ENCODE data around the gene PDE1A.

Gene PDE1A

GRCh38 chr2:182142062-182142461 lies 284.8 kb downstream of the PDE1A start:
- DNase-seq (ENCODE audit: low read depth, low spot score) = no peak
- in situ Hi-C loops (cut with HindIII; ENCODE audit: low sequenced_read_pairs) = no loop called here
- no peak overlapping the region for H3K4me3 ChIP-seq (ENCODE audit: low read depth, low read length)
- TF ChIP-seq, protein P1, sequence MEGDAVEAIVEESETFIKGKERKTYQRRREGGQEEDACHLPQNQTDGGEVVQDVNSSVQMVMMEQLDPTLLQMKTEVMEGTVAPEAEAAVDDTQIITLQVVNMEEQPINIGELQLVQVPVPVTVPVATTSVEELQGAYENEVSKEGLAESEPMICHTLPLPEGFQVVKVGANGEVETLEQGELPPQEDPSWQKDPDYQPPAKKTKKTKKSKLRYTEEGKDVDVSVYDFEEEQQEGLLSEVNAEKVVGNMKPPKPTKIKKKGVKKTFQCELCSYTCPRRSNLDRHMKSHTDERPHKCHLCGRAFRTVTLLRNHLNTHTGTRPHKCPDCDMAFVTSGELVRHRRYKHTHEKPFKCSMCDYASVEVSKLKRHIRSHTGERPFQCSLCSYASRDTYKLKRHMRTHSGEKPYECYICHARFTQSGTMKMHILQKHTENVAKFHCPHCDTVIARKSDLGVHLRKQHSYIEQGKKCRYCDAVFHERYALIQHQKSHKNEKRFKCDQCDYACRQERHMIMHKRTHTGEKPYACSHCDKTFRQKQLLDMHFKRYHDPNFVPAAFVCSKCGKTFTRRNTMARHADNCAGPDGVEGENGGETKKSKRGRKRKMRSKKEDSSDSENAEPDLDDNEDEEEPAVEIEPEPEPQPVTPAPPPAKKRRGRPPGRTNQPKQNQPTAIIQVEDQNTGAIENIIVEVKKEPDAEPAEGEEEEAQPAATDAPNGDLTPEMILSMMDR (IDR thresholded peaks at IDR 0.05; ENCODE audit: low read depth, low read length) = no peak

DNA sequence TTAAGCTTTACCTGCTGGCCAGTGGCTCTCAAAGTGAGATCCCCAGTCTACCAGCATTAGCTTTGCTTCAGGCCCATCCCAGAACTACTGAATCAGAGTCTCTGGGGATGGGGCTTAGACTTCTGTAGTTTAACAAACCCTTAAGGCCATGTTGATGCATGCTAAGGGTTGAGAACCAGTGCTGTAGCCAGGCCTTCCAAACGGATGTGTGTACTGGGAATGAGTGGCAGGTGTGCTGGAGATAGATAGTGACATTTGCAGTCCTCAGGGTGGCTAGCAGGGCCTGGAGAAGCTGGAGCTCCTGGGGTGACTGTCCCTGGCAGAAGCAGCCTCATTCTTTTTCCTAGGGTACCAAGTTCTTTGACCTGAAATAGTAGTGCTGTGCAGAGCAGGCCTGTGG lies 292.6 kb downstream of the PDE1A start:
- DNase-seq (ENCODE audit: low read depth, low spot score) = no peak
- TF ChIP-seq, protein P1 (IDR thresholded peaks at IDR 0.05; ENCODE audit: low read depth, low read length) = no peak
- in situ Hi-C loops (cut with HindIII; ENCODE audit: low sequenced_read_pairs) = no loop called here
- no peak overlapping the region for H3K4me3 ChIP-seq (ENCODE audit: low read depth, low read length)

DNA sequence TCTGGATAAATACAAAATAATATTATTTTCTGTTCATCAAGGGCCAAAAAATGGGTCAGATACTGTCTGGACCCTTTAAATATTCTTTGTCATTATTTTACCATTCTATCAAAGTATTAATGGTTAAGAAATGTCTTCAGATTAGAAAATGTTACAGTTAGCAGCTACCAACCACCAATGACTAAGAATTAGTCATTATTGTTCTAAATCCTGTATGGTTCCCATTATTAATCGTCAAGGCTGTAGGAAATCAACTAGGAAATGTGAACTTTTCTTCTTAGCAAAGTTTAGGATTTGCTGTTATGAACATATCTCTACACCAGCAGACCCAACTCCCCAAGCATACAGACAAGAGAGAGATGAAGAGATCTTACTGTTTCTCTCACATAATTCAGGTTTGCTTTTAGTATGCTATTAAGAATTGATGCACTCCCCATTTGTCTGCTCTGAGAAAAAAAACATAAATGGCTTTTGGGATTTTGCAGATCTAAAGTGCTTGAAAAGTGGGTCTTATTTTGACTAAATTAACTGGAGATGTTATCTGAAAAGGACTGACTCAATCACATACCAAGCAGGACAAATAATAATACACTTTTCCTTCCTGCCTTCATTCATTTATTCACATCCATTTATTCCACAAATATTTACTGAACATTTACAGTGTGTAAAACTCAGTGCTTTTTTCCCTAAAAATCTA lies 293.5 kb downstream of the PDE1A start:
- no peak overlapping the region for H3K4me3 ChIP-seq (ENCODE audit: low read depth, low read length)
- in situ Hi-C loops (cut with HindIII; ENCODE audit: low sequenced_read_pairs) = no loop called here
- TF ChIP-seq, protein P1 (IDR thresholded peaks at IDR 0.05; ENCODE audit: low read depth, low read length) = no peak
- DNase-seq (ENCODE audit: low read depth, low spot score) = peak; percentile 54

DNA sequence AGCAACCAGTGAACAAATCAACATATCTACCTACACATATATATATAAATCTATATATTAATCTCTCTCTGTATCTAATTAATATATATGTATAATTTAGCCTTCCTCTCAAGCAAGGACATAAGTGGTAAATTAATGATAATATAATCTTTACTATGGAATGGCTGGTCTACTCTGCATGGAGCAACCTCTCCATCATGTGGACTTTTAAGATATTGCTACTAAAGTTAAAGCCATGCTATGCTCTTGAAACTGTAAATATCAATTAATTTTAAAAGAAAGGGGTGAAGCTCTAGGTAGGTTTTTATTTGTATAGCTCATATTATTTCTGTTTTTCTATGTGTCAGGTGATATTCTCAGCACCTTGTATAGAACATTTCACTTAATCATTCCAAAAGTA lies 294.2 kb downstream of the PDE1A start:
- in situ Hi-C loops (cut with HindIII; ENCODE audit: low sequenced_read_pairs) = no loop called here
- TF ChIP-seq, protein P1 (IDR thresholded peaks at IDR 0.05; ENCODE audit: low read depth, low read length) = peak; percentile 37
- H3K4me3 ChIP-seq (ENCODE audit: low read depth, low read length) = no peak overlapping the region
- peak; percentile 33 for DNase-seq (ENCODE audit: low read depth, low spot score)

- H3K4me3 ChIP-seq (ENCODE audit: low read depth, low read length) = no peak overlapping the region
- TF ChIP-seq, protein P1 (IDR thresholded peaks at IDR 0.05; ENCODE audit: low read depth, low read length) = no peak
- in situ Hi-C loops (cut with HindIII; ENCODE audit: low sequenced_read_pairs) = no loop called here
- no peak for DNase-seq (ENCODE audit: low read depth, low spot score)
These were observed 297.8 kb downstream of the PDE1A start for GRCh38 chr2:182128821-182129707.

DNA sequence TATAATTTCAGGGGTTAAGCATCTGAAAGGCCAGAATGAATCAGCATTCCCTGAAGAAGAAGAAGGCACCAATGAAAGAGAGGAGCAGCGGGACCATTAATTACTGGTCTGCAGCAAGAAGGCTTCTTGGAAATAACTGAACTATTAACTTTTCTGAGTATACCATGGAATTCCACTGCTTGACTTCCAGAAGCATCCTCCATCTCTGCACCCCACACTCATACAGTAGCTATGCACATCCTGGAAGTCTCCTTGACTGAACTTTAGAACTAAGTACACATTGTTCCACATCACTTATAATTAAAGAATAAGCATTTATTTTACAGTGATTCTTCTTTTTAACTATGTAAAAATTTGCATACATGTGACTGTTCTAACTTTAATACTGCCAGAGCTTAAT lies 309.6 kb downstream of the PDE1A start:
- H3K4me3 ChIP-seq (ENCODE audit: low read depth, low read length) = no peak overlapping the region
- in situ Hi-C loops (cut with HindIII; ENCODE audit: low sequenced_read_pairs) = no loop called here
- TF ChIP-seq, protein P1 (IDR thresholded peaks at IDR 0.05; ENCODE audit: low read depth, low read length) = no peak
- DNase-seq (ENCODE audit: low read depth, low spot score) = no peak

Measured in astrocyte of the spinal cord (primary cell).